ENCODE measurements around the gene SNX10.

The SNX10 gene

DNA sequence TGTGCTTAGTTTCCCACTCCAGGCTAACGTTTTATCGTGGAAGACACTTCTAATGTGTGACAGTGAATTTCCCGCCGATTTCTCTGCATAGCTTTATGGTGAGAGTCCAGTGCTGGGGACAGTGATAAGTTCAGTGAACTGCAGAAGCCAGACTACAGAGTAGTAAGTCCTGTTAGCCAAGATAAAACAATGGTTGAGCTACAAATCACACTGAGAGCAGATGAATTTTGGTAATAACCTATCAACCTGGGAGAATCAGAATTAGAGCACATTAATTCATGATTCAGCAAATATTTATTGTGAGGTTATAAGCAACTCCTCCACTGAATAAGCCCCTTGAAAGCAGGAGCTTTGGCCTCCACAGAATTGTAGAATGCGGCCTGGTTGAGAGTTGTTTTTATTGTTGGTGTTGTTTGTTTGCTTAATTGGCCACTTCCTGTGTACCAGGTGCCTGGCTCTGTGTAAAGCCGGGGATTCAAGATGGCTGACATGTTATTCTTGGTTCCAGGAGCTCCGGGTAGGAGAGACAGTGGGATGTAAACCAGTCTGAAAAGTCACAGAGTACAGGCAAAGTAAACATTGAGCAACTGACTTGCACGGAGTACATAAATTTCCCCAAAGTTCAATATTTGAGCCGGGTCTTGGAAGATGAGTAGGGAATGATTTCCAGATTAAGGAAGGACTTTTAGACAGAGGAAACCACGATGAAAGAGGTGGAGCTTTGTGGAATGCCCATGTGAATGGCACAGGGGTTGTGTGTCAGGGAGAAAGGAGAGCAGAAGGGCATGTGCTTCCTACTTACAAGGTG lies 112.7 kb downstream of the SNX10 start:
- DNase-seq (ENCODE audit: low spot score), result no peak

DNA sequence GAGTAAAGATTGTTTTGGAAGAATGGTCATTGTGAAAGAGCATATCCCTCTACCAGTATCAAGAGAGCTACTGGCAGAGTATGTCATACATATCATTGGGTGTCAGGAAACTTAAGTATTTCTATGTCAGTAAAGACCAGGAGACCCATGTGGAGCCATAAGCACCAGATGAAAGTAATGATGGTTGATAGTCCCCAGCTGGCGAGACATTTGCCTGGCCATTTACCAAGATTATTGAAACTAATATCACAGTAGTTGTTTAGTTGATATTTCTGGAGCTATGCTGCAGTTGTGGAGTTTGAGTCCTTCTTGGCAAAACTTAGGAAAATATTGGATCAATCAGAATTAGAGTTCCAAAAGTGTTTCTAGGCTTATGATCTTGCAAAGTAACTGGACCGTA lies 114.8 kb downstream of the SNX10 start:
- no peak for DNase-seq (ENCODE audit: low spot score)

DNA sequence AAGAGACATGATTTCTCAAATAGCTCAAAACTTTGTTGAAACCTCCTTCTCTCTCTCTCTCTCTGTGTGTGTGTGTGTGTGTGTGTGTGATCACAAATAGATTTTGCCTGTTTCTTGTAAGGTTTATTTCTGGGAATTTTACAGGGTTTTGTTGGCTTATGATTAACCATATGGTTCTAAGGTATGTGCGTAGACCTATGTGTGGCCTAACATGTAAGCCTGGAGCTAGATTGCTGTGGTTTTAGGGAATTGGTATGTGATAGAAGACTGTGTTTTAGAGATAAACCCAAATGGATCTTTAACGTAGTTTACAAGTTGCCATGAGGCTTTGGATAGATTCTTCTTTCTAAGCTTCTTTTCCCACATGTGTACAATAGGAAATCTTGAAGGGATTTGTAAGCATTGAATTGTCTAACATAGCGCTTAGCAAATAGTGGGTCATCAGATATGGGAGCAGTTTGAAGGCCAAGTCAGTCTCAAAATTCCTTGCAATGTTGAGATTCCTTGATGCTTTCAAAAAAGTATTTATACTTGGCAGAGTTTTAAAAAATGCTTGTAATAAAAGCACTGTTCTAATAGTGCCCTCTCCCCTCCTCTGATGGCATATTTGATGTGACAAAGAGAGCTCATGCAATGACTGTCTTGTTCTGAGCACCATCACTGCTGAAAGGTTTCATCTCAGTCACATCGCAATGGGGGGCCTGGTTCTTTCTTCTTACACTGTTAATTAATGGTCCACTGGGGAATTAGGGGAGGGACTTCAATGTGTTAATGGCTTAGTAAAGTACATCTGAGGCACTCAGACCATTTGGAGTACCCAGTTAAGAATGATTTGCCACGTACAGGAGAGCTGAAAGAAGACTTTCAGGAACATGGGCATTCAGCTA lies 118.2 kb downstream of the SNX10 start:
- no peak for DNase-seq (ENCODE audit: low spot score)

DNA sequence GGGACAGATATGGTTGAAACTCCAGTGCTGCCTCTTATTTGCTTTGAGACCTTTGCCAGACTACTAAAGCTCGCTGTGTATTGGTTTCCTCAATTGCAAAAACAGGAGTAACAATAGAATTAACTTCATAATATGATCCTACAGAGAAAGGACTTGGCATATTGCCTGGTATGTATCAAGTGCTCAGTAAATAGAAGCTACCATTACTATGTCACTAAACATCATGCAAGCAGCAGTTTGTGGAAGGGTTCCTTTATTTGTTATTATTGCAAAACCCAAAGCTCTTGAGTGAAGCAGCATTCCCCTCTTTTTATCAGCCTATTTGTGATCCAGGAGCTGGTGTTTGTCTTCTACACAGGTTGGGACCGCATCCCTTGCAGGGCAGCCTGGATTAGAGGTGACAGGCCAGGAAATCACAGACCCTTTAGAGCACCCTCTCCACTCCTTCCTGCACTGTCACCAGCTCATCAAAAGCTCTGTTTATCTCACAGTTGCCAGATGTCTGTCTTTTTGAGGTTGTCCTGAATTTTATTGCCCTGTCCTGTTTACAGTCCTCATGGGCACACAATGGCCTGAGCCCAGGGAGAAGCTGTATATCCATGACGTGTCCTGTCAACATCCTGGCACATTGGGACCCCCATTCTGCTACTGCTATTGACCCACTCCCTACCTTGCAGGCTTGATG lies 121.5 kb downstream of the SNX10 start:
- DNase-seq (ENCODE audit: low spot score), result no peak

DNA sequence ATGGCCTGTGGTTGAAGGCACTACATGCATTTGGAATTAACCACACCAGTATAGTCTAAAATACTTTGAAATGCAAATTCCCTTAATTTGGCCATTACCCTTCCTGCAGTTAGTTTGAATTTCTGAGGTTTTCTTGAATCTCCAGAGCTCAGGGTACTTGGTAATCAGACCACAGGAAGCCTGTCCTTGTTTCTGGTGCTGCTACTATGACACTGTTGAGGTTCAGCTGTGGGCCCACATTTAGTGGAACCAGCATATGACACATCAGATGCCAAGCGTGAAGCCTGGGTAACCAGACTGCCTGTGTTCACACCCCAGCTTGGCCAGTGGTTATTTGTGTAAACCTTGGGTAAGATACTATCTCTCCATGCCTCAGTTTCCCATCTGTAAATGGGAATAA lies 124.3 kb downstream of the SNX10 start:
- no peak for DNase-seq (ENCODE audit: low spot score)

DNA sequence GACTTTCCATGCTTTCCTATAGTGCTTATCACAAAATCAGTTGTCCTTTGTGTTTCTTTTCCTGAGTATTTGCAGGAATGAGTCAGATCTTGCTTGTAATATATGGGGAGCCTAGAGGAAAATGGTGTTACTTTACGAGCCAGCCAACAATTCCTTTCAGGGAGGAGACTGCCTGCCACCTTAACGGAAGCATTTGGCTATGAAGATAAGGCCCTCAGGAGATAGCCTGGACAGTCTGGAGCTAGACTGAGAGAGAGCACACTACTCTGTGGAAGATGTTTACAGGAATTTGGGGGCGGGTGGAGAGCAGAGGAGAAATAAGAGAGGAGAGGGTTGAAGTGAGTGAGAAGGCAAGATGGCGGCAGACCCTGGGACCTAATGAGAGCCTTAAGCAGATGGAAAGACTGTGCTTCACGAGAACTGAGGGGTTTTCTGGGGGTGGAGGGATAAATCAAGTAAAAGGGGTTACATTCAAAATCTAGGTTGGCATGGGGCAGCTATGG lies 126.3 kb downstream of the SNX10 start:
- DNase-seq (ENCODE audit: low spot score), result no peak

DNA sequence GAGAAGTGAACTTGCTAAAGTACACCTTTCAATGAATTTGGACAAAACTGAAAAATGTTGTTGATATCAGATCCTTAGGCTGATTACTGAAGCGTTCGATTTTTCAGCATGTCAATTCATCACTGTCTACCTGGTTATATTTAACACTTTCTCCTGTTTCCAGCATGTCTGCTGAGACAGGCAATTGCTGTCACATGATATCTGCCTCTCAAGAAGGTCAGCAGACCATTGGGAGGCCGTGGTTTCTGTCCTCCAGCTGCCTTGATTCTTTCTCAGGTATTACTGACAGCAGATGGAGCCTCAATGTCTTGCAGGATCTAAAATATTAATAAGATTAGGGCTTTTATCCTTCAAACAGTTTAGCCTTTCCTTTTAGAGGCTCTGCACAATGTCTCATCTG lies 127.5 kb downstream of the SNX10 start:
- no peak for DNase-seq (ENCODE audit: low spot score)

DNA sequence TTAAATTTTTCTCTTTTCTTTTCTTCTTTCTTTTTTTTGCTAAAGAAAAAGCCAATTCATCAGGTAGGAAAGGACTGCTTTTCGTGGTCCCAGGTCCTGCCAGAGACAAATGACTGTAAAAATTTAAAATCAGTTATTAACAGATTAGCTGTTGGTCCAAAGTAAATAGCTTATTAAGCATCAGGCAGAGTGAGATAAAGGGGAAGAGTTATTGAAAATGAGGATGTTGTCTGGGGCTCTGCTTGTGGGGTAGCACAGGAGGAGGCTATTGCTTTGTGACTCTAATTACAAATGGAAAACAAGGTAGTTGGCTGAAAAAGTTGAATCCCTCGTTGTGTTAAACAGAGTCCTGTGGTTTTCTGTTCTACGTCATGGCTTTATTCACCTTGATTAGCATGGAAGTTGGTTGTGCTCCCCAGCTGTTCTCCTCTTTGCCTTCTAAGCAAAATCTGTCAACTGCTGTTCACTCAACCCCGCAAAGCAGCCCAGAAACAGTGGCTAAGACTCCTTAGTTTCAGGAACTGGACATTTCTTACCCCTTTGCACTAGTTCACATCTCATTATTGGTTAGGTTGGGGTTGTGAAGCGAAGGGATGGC lies 128.9 kb downstream of the SNX10 start:
- DNase-seq (ENCODE audit: low spot score), result no peak

DNA sequence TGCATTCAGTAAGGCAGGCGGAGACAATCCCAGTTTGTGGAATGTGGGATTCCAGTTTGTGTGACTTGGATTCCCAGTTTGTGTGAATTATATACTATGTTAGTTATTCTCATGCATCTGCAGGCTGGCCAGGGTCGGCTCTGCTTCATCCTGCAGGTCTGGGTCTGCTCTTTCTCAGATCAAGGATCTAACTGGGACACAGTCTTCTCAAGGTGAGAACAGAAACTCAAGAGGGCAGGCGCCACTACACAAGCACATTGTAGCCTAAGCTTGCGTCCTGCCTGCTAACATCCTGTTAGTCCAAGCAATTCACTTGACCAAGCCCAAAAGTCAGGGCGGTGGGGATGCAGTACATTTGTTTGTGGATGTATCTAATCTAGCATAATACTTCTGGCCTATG lies 131.1 kb downstream of the SNX10 start:
- DNase-seq (ENCODE audit: low spot score), result no peak

DNA sequence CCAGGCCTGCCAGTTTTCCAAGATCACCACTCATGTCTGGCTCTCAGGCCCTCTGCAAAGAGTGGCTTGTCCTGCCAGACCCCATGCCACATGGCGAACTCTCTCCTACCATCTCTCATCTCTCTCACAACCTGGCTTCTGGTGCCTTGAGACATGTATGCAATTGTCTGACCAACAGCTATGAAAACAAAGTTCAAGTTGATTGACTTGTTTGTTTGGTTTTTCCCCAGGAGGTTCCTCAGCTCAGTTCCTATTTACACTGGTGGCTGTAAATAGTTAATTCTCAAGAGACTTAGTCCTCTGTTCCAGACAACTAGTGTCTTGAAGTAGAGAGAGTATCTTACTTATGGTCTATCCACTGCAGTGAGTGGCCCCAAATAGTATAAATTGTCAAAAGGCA lies 131.8 kb downstream of the SNX10 start:
- DNase-seq (ENCODE audit: low spot score), result no peak

All from CD4-positive, alpha-beta T cell treated with Interleukin-2 at 100 ng/mL for 4 hours (primary cell).